ENCODE measurements around the gene ATF4.
A peak's percentile ranks its signal among the peaks of the same experiment; 100 is the strongest.

DNA sequence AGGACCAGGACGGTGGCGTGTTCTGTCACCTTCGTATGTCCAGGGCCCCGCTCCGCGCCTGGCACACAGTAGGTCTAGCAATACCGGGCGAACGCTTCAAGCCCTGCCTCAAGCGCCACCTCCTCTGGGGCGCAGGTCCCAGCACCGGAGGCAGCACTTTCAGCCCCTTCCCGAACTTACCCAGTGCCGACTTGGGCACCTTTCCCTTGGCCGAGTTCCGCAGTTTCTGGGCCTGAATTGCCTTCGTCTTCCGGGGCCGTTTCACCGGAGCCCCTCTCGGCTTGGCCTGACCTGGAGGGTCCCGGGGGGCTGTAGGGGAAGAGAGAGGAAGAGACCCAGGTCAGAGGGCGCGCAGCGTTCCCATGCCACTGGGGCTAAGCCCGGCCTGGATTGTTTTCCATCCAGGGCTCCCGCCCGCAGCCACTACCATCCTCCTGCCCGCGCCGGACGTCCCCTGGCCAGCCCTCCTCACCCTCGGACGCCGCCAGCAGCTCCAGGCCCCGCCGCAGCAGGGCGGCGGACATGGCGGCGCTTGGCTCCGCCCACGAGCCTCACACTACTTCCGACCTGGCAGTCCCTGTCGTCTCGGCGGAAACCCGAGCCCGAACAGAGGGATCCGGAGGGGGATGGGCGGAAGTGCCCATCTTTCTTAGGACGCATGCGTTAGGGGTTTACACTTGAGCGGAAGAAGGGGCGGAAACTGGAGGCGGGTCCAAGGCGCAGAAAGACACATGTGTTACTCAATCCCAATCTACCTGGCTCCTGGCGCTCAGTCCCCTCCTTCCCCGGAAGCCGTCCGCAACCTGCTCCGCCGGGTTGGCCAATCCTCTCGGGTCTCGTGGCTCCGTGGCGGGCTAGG lies 12.1 kb downstream of the ATF4 start, which contains the start of gene RPS19BP1:
- TF ChIP-seq, protein P1, sequence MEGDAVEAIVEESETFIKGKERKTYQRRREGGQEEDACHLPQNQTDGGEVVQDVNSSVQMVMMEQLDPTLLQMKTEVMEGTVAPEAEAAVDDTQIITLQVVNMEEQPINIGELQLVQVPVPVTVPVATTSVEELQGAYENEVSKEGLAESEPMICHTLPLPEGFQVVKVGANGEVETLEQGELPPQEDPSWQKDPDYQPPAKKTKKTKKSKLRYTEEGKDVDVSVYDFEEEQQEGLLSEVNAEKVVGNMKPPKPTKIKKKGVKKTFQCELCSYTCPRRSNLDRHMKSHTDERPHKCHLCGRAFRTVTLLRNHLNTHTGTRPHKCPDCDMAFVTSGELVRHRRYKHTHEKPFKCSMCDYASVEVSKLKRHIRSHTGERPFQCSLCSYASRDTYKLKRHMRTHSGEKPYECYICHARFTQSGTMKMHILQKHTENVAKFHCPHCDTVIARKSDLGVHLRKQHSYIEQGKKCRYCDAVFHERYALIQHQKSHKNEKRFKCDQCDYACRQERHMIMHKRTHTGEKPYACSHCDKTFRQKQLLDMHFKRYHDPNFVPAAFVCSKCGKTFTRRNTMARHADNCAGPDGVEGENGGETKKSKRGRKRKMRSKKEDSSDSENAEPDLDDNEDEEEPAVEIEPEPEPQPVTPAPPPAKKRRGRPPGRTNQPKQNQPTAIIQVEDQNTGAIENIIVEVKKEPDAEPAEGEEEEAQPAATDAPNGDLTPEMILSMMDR (IDR thresholded peaks at IDR 0.05), result no peak
- peak; percentile 68 for TF ChIP-seq POLR2A (IDR thresholded peaks at IDR 0.05)

Data from ovary (tissue), 3 donors.